ENCODE measurements around the gene DHRS9. TPM values are rescaled to one million over a fixed set of nuclear protein-coding genes. Genes with fewer than 3 reads are reported as not detected.
"Not testable (repeated sequence)": the region's sequence is repeated elsewhere in the genome, so short reads cannot be mapped to it uniquely, and the experiment has no call there.

The DHRS9 gene
- total RNA-seq, 3 donors from 2014 or later (not counting 1 experiment from before 2014, with no cell fraction given), result 2.4 TPM; not detected in 2

DNA sequence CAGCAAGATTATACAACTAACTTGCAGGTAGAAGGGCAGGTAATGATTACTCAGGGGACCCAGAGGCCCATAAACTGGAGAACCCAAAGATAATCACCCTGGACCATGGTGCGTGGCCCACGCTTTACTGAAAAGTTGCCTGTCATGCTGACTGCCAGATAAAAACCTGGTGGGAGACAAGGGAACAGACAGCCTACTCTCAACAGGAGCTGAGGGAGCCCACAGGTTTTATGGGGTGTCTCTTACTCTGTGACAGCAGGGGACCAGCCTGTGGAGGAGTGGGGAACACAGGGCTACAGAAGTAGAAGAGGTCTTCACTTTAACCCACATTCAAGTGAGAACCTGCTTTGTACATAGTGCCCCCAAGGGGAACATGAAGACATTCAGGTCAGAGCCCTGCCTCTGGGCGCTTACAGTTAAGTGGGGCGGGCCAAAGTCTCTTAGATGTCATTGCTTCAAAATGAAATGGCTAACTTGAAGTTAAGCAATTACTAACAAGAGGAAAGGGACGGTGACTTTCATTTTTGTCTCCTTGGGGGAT, 60.4 kb downstream of the DHRS9 start:
- ATAC-seq, result no peak
- Histone ChIP-seq H3K27ac (ENCODE audit: low read length) (no peak overlapping the region), H3K27me3 (ENCODE audit: control insufficient read depth, insufficient read depth, low read length) (no peaks in the 10 kb centered on the region), H3K9me3 (ENCODE audit: control insufficient read depth, insufficient read depth, low read length) (no peaks in the 10 kb centered on the region), H3K4me3 (ENCODE audit: low read length) (no peak overlapping the region), H3K4me1 (ENCODE audit: control insufficient read depth, insufficient read depth, low read length) (no peaks in the 10 kb centered on the region), H3K36me3 (ENCODE audit: control insufficient read depth, insufficient read depth, low read length) (no peaks in the 10 kb centered on the region)
- 97% methylated on average over 5 of the region's 5 CpGs for WGBS (ENCODE audit: insufficient coverage)
- no peak overlapping the region for H3K27ac Mint-ChIP-seq
- no peak for DNase-seq
- intact Hi-C loops (cut with micrococcal nuclease), result no loop called here
- TF ChIP-seq, protein P1, sequence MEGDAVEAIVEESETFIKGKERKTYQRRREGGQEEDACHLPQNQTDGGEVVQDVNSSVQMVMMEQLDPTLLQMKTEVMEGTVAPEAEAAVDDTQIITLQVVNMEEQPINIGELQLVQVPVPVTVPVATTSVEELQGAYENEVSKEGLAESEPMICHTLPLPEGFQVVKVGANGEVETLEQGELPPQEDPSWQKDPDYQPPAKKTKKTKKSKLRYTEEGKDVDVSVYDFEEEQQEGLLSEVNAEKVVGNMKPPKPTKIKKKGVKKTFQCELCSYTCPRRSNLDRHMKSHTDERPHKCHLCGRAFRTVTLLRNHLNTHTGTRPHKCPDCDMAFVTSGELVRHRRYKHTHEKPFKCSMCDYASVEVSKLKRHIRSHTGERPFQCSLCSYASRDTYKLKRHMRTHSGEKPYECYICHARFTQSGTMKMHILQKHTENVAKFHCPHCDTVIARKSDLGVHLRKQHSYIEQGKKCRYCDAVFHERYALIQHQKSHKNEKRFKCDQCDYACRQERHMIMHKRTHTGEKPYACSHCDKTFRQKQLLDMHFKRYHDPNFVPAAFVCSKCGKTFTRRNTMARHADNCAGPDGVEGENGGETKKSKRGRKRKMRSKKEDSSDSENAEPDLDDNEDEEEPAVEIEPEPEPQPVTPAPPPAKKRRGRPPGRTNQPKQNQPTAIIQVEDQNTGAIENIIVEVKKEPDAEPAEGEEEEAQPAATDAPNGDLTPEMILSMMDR (IDR thresholded peaks at IDR 0.05), result no peak
- H3K27me3 Mint-ChIP-seq (ENCODE audit: low read depth in 2 of 2), result peaks cover under 1 to 2% of the 10 kb centered on the region in 2 donors
- no peaks in the 10 kb centered on the region for H3K9me3 Mint-ChIP-seq
- no peaks in the 10 kb centered on the region for H3K36me3 Mint-ChIP-seq
- H3K4me3 Mint-ChIP-seq, result no peak overlapping the region
- H3K4me1 Mint-ChIP-seq, result no peaks in the 10 kb centered on the region

GRCh38 chr2:169131587-169132512, 62.5 kb downstream of the DHRS9 start:
- H3K4me1 Mint-ChIP-seq, result no peaks in the 10 kb centered on the region
- intact Hi-C loops (cut with micrococcal nuclease), result loop anchor here (2.0 kb wide), 1 partner anchor 171 kb away; no protein-coding TSS in a partner anchor
- H3K27me3 Mint-ChIP-seq (ENCODE audit: low read depth in 2 of 2), result no peaks in the 10 kb centered on the region
- 20% methylated on average over 6 of the region's 9 CpGs for WGBS (ENCODE audit: insufficient coverage)
- no peaks in the 10 kb centered on the region for H3K36me3 ChIP-seq (ENCODE audit: control insufficient read depth, insufficient read depth, low read length)
- ATAC-seq, result peak; percentile 73 to 97 (median 97)
- no peaks in the 10 kb centered on the region for H3K36me3 Mint-ChIP-seq
- peak in 1 of 2 donors; percentile 74 for DNase-seq
- H3K27ac Mint-ChIP-seq, result no peak overlapping the region
- no peaks in the 10 kb centered on the region for H3K9me3 Mint-ChIP-seq
- H3K4me3 Mint-ChIP-seq, result no peak overlapping the region
- TF ChIP-seq, protein P1 (IDR thresholded peaks at IDR 0.05), result peak; percentile 95
- H3K27ac ChIP-seq (ENCODE audit: low read length), result no peak overlapping the region
- H3K4me1 ChIP-seq (ENCODE audit: control insufficient read depth, insufficient read depth, low read length), result no peaks in the 10 kb centered on the region
- H3K9me3 ChIP-seq (ENCODE audit: control insufficient read depth, insufficient read depth, low read length), result no peaks in the 10 kb centered on the region
- no peak overlapping the region for H3K4me3 ChIP-seq (ENCODE audit: low read length)
- no peaks in the 10 kb centered on the region for H3K27me3 ChIP-seq (ENCODE audit: control insufficient read depth, insufficient read depth, low read length)

DNA sequence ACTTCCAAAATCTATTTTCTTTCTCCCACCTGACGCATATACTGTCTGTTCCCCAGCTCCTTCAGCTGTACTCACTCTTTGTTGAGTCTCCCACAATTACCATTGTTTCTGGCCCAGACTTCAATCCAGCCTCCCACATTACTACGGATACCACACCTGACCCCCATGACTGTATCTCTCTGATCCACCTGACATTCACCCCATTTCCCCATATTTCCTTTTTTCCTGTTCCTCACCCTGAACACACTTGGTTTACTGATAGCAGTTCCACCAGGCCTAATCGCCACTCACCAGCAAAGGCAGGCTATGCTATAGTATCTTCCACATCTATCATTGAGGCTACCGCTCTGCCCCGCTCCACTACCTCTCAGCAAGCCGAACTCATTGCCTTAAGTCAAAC, 64.9 kb downstream of the DHRS9 start:
- H3K27ac ChIP-seq (ENCODE audit: low read length); H3K4me1 ChIP-seq (ENCODE audit: control insufficient read depth, insufficient read depth, low read length); ATAC-seq; H3K4me1 Mint-ChIP-seq; H3K36me3 ChIP-seq (ENCODE audit: control insufficient read depth, insufficient read depth, low read length); H3K9me3 ChIP-seq (ENCODE audit: control insufficient read depth, insufficient read depth, low read length); DNase-seq; H3K27me3 Mint-ChIP-seq (ENCODE audit: low read depth in 2 of 2); H3K4me3 Mint-ChIP-seq; intact Hi-C loops (cut with micrococcal nuclease); H3K9me3 Mint-ChIP-seq; H3K4me3 ChIP-seq (ENCODE audit: low read length); H3K36me3 Mint-ChIP-seq; H3K27me3 ChIP-seq (ENCODE audit: control insufficient read depth, insufficient read depth, low read length); H3K27ac Mint-ChIP-seq: not testable (repeated sequence)
- WGBS (ENCODE audit: insufficient coverage), result 74% methylated on average over 6 of the region's 6 CpGs

DNA sequence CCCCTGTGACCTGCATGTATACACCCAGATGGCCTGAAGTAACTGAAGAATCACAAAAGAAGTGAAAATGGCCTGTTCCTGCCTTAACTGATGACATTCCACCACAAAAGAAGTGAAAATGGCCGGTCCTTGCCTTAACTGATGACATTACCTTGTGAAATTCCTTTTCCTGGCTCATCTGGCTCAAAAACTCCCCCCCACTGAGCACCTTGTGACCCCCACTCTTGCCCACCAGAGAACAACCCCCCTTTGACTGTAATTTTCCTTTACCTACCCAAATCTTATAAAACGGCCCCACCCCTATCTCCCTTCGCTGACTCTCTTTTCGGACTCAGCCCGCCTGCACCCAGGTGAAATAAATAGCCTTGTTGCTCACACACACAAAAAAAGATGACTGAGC, 67.1 kb downstream of the DHRS9 start:
- H3K27me3 ChIP-seq (ENCODE audit: control insufficient read depth, insufficient read depth, low read length); H3K27me3 Mint-ChIP-seq (ENCODE audit: low read depth in 2 of 2); H3K4me1 ChIP-seq (ENCODE audit: control insufficient read depth, insufficient read depth, low read length); H3K4me3 ChIP-seq (ENCODE audit: low read length); H3K27ac Mint-ChIP-seq; intact Hi-C loops (cut with micrococcal nuclease); H3K36me3 ChIP-seq (ENCODE audit: control insufficient read depth, insufficient read depth, low read length); H3K27ac ChIP-seq (ENCODE audit: low read length); H3K4me1 Mint-ChIP-seq; H3K36me3 Mint-ChIP-seq; H3K9me3 ChIP-seq (ENCODE audit: control insufficient read depth, insufficient read depth, low read length); H3K9me3 Mint-ChIP-seq; H3K4me3 Mint-ChIP-seq; ATAC-seq; DNase-seq: not testable (repeated sequence)
- 93% methylated on average over 4 of the region's 5 CpGs for WGBS (ENCODE audit: insufficient coverage)

Measured in natural killer cell (primary cell).